ENCODE data around the gene RAB7B.

RAB7B gene

GRCh38 chr1:206002160-206002559 lies 1.0 kb downstream of the RAB7B start:
- DNase-seq (ENCODE audit: low read depth in 1 of 2, low spot score in 1 of 2), result no peak
- H3K4me3 ChIP-seq (replicated peaks; ENCODE audit: insufficient read depth, low read length), result peak overlapping the region; percentile 47
- peak overlapping the region; percentile 77 for H3K27ac ChIP-seq (replicated peaks)
- TF ChIP-seq SPI1 (IDR thresholded peaks at IDR 0.05; ENCODE audit: borderline replicate concordance, low read depth) (no peak), REST (IDR thresholded peaks at IDR 0.05; ENCODE audit: insufficient replicate concordance, low read depth) (no peak), POLR2AphosphoS5 (IDR thresholded peaks at IDR 0.05; ENCODE audit: low read depth) (no peak), GABPA (IDR thresholded peaks at IDR 0.05; ENCODE audit: low read depth) (no peak)
- TF ChIP-seq, protein P1, sequence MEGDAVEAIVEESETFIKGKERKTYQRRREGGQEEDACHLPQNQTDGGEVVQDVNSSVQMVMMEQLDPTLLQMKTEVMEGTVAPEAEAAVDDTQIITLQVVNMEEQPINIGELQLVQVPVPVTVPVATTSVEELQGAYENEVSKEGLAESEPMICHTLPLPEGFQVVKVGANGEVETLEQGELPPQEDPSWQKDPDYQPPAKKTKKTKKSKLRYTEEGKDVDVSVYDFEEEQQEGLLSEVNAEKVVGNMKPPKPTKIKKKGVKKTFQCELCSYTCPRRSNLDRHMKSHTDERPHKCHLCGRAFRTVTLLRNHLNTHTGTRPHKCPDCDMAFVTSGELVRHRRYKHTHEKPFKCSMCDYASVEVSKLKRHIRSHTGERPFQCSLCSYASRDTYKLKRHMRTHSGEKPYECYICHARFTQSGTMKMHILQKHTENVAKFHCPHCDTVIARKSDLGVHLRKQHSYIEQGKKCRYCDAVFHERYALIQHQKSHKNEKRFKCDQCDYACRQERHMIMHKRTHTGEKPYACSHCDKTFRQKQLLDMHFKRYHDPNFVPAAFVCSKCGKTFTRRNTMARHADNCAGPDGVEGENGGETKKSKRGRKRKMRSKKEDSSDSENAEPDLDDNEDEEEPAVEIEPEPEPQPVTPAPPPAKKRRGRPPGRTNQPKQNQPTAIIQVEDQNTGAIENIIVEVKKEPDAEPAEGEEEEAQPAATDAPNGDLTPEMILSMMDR (IDR thresholded peaks at IDR 0.05; ENCODE audit: insufficient read depth, low read length), result no peak
- no peaks in the 10 kb centered on the region for H3K27me3 ChIP-seq (ENCODE audit: insufficient read depth, poor library complexity, severe bottlenecking)

DNA sequence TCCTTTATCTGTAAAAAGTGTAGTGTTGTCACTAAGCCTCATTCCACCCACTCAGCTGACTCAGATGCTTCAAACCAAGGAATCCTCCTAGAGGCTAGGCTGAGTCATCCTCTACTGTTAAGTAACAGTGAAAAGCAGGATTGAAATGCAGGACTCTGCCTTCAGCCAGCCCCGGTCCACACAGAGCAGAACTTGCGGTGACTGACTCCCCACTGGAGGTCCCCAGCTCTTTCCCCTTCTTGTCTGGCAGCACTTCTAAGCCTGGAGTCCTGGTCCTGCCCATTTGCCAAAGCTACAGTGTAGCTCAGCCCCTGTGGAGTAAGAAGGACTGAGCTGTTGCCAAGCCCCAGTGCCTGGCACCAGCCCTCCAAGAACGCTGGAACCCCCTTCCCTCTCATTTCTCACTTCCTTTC lies 1.7 kb downstream of the RAB7B start:
- Histone ChIP-seq H3K4me3 (replicated peaks; ENCODE audit: insufficient read depth, low read length) (peak overlapping the region; percentile 47), H3K27ac (replicated peaks) (peak overlapping the region; percentile 77), H3K27me3 (ENCODE audit: insufficient read depth, poor library complexity, severe bottlenecking) (no peaks in the 10 kb centered on the region)
- peak; percentile 75 to 83 for DNase-seq (ENCODE audit: low read depth in 1 of 2, low spot score in 1 of 2)
- TF ChIP-seq SPI1 (IDR thresholded peaks at IDR 0.05; ENCODE audit: borderline replicate concordance, low read depth) (no peak; the same call in 1 of the 2 replicates), REST (IDR thresholded peaks at IDR 0.05; ENCODE audit: insufficient replicate concordance, low read depth) (no peak), POLR2AphosphoS5 (IDR thresholded peaks at IDR 0.05; ENCODE audit: low read depth) (no peak; the same call in 1 of the 2 replicates), GABPA (IDR thresholded peaks at IDR 0.05; ENCODE audit: low read depth) (no peak)
- TF ChIP-seq, protein P1 (IDR thresholded peaks at IDR 0.05; ENCODE audit: insufficient read depth, low read length), result no peak

- H3K27ac ChIP-seq (replicated peaks), result no peak overlapping the region
- H3K27me3 ChIP-seq (ENCODE audit: insufficient read depth, poor library complexity, severe bottlenecking), result no peaks in the 10 kb centered on the region
- no peak overlapping the region for H3K4me3 ChIP-seq (replicated peaks; ENCODE audit: insufficient read depth, low read length)
- TF ChIP-seq POLR2AphosphoS5 (IDR thresholded peaks at IDR 0.05; ENCODE audit: low read depth) (no peak; the same call in 1 of the 2 replicates), REST (IDR thresholded peaks at IDR 0.05; ENCODE audit: insufficient replicate concordance, low read depth) (no peak), GABPA (IDR thresholded peaks at IDR 0.05; ENCODE audit: low read depth) (no peak), SPI1 (IDR thresholded peaks at IDR 0.05; ENCODE audit: borderline replicate concordance, low read depth) (no peak)
- TF ChIP-seq, protein P1 (IDR thresholded peaks at IDR 0.05; ENCODE audit: insufficient read depth, low read length), result no peak
- no peak for DNase-seq (ENCODE audit: low read depth in 1 of 2, low spot score in 1 of 2)
These were observed 2.4 kb downstream of the RAB7B start for GRCh38 chr1:206000641-206001339.

All from HL-60 (cell line).